OCI-LY1 (cell line): ENCODE data around the gene MTIF3.

Experiments used
- H2AFZ ChIP-seq: fragments of 200-600 bp; sonication (generic), shearing (Covaris generic); 2 replicates; pipeline ENCODE4 v1.6.0; 2014; ENCODE audit warnings: antibody characterized with exemption, mild to moderate bottlenecking, low read length
- H3F3A ChIP-seq: fragments of 200-600 bp; sonication (generic), shearing (Covaris generic); 2 replicates; pipeline ENCODE4 v1.6.0; 2014; ENCODE audit warnings: mild to moderate bottlenecking, antibody characterized with exemption, low read length, moderate library complexity; ENCODE audit not compliant: insufficient read depth
- H3K27ac ChIP-seq: fragments of 200-600 bp; sonication (generic); 2 replicates; pipeline ENCODE4 v1.5.1; 2014; ENCODE audit warnings: low read length, mixed run types, mild to moderate bottlenecking, low read depth; ENCODE audit not compliant: poor library complexity, severe bottlenecking
- H3K27me3 ChIP-seq: fragments of 200-600 bp; sonication (generic); 2 replicates; pipeline ENCODE4 v1.6.0; 2014; ENCODE audit warnings: antibody characterized with exemption, mild to moderate bottlenecking, low read length, moderate library complexity; ENCODE audit not compliant: insufficient read depth
- H3K36me3 ChIP-seq: fragments of 200-600 bp; sonication (generic); 2 replicates; pipeline ENCODE4 v1.6.1; 2014; ENCODE audit warnings: mild to moderate bottlenecking, antibody characterized with exemption, low read length, moderate library complexity, mixed read lengths; ENCODE audit not compliant: insufficient read depth
- H3K4me1 ChIP-seq: fragments of 200-600 bp; sonication (generic); 2 replicates; pipeline ENCODE4 v1.5.1; 2014; ENCODE audit warnings: mild to moderate bottlenecking, low read length, moderate library complexity; ENCODE audit not compliant: insufficient read depth, severe bottlenecking
- H3K4me2 ChIP-seq: fragments of 200-600 bp; sonication (generic), shearing (Covaris generic); 2 replicates; pipeline ENCODE4 v1.6.1; 2014; ENCODE audit warnings: low read length
- H3K4me3 ChIP-seq: fragments of 200-600 bp; sonication (generic); 2 replicates; pipeline ENCODE4 v1.5.1; 2014; ENCODE audit warnings: low read length, low read depth, mild to moderate bottlenecking, mixed read lengths; ENCODE audit not compliant: poor library complexity, severe bottlenecking
- H3K79me2 ChIP-seq: fragments of 200-600 bp; shearing (Covaris generic); 2 replicates; pipeline ENCODE4 v1.6.1; 2016; ENCODE audit warnings: mixed run types, low read length, mixed read lengths; ENCODE audit not compliant: insufficient read depth
- H3K9ac ChIP-seq: fragments of 200-600 bp; sonication (generic), shearing (Covaris generic); 2 replicates; pipeline ENCODE4 v1.6.1; 2014; ENCODE audit warnings: mild to moderate bottlenecking, low read length, mixed read lengths
- H3K9me2 ChIP-seq: fragments of 200-600 bp; sonication (generic), shearing (Covaris generic); 2 replicates; pipeline ENCODE4 v1.6.1; 2014; ENCODE audit warnings: low read depth, mild to moderate bottlenecking, low read length, mixed read lengths
- H3K9me3 ChIP-seq: fragments of 200-600 bp; shearing (Covaris generic); 2 replicates; pipeline ENCODE4 v1.6.1; 2014; ENCODE audit warnings: low read length, mixed read lengths
- H4K20me1 ChIP-seq: fragments of 200-600 bp; sonication (generic), shearing (Covaris generic); 2 replicates; pipeline ENCODE4 v1.6.0; 2016; ENCODE audit warnings: mild to moderate bottlenecking, low read length; ENCODE audit not compliant: insufficient read depth
- CTCF ChIP-seq: fragments of 200-600 bp; sonication (generic), shearing (Covaris generic); IDR thresholded peaks from 2 replicates; pipeline ENCODE4 v1.5.1; 2017; ENCODE audit warnings: mild to moderate bottlenecking, antibody characterized with exemption, low read length, moderate library complexity, mixed read lengths
- EZH2 ChIP-seq: fragments of 200-600 bp; sonication (generic), shearing (Covaris generic); IDR thresholded peaks from 2 replicates; pipeline ENCODE4 v1.8.0; 2017; ENCODE audit warnings: borderline replicate concordance, mixed run types, mild to moderate bottlenecking, antibody characterized with exemption, low read length, moderate library complexity, mixed read lengths

Gene MTIF3

GRCh38 chr13:27425918-27426630, 24.3 kb downstream of the MTIF3 start:
- H3K27ac ChIP-seq, result peak overlapping the region; percentile 79
- H3K4me3 ChIP-seq, result peak overlapping the region; percentile 86
- no peaks in the 10 kb centered on the region for H3F3A ChIP-seq
- peaks cover 29% of the 10 kb centered on the region for H3K79me2 ChIP-seq
- no peaks in the 10 kb centered on the region for H4K20me1 ChIP-seq
- peak overlapping the region; percentile 93 for H3K9ac ChIP-seq
- H3K36me3 ChIP-seq, result peaks cover 50% of the 10 kb centered on the region
- H3K4me2 ChIP-seq, result peak overlapping the region; percentile 92
- peak; percentile 64 for TF ChIP-seq CTCF
- TF ChIP-seq EZH2, result no peak
- H2AFZ ChIP-seq, result no peak overlapping the region
- no peaks in the 10 kb centered on the region for H3K9me3 ChIP-seq
- no peaks in the 10 kb centered on the region for H3K9me2 ChIP-seq
- H3K27me3 ChIP-seq, result no peaks in the 10 kb centered on the region
- peaks cover 23% of the 10 kb centered on the region for H3K4me1 ChIP-seq

DNA sequence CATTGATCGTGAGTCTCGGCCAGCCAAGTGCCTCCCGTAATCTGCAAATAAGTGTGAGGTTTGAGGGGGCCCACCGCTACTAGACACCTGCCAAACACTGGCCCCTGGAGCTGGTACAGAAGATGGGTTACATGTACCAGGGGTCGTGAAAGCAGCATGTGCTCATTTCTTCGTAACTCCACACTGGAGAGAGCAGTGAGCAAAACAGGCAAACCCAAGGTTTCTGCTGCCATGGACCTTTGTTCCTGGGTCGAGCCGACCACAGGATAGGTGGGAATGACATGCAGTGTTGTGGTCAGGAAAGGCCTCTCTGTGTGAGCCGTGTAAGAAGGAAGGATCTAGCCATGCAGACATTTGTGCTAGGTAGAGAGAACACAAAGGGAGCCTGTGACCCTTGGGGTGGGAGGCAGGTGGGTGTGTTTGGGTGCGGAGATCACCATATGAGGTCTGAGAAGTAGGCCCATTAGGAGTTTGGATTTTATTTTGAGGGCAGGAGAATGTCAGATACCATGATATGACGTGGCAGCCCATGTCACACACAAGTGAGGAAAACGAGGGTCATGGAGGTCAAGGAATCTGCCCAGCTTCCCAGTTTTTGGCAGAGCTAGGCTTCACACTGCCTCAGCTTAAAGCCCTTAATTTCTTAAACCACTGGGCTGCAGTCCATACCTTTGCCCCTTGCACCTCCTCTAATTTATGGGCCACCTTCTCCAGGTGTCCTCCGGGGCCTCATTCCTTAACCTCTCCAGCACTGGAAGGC, 25.0 kb downstream of the MTIF3 start:
- Histone ChIP-seq H3K79me2 (peaks cover 29% of the 10 kb centered on the region), H3K9me2 (no peaks in the 10 kb centered on the region), H3K27me3 (no peaks in the 10 kb centered on the region), H2AFZ (no peak overlapping the region), H4K20me1 (no peaks in the 10 kb centered on the region), H3K36me3 (peaks cover 42% of the 10 kb centered on the region), H3K4me2 (peak overlapping the region; percentile 92), H3K4me1 (peaks cover 23% of the 10 kb centered on the region), H3K27ac (peak overlapping the region; percentile 79), H3F3A (no peaks in the 10 kb centered on the region), H3K9ac (peak overlapping the region; percentile 93), H3K9me3 (no peaks in the 10 kb centered on the region), H3K4me3 (peak overlapping the region; percentile 86)
- TF ChIP-seq EZH2 (no peak), CTCF (no peak)

- Histone ChIP-seq H3K79me2 (peaks cover 29% of the 10 kb centered on the region), H3K27ac (peak within 1 kb of the TSS; percentile 79), H3K9me2 (no peaks in the 10 kb centered on the region), H3K9ac (peak within 1 kb of the TSS; percentile 93), H3K4me3 (peak within 1 kb of the TSS; percentile 86), H3F3A (no peaks in the 10 kb centered on the region), H3K9me3 (no peaks in the 10 kb centered on the region), H3K4me1 (peaks cover 23% of the 10 kb centered on the region), H3K36me3 (peaks cover 34% of the 10 kb centered on the region), H3K27me3 (no peaks in the 10 kb centered on the region), H3K4me2 (peak within 1 kb of the TSS; percentile 93), H2AFZ (peak within 1 kb of the TSS; percentile 88; the same call in 1 of the 2 replicates), H4K20me1 (no peaks in the 10 kb centered on the region)
- TF ChIP-seq EZH2 (no peak), CTCF (no peak)
These were observed 25.9 kb downstream of the MTIF3 start, which contains the start of gene GTF3A for GRCh38 chr13:27424246-27425157. Gene GTF3A, plus strand, starts transcription at chr13:27424619.
